HL-60 (cell line): Measurements from ENCODE around the gene SCFD1.

ENCODE experiments used
- DNase-seq, 2 experiments: peaks; one replicate each; pipeline ENCODE4 v3.0.0-alpha.2; 2010 to 2020; ENCODE audit warnings: low read depth in 1 of 2, low spot score in 1 of 2
- H3K27ac ChIP-seq: fragments of 250-450 bp; sonication (Bioruptor Pico); replicated peaks from 2 replicates; pipeline ENCODE4 v1.5.1; 2020; ENCODE audit warnings: mild to moderate bottlenecking, moderate library complexity
- H3K27me3 ChIP-seq: fragments of 250-450 bp; sonication (Bioruptor Pico); 2 replicates; pipeline ENCODE4 v1.5.1; 2021; ENCODE audit warnings: mild to moderate bottlenecking, moderate library complexity; ENCODE audit not compliant: insufficient read depth, poor library complexity, severe bottlenecking
- H3K4me3 ChIP-seq: replicated peaks from 2 replicates; pipeline ENCODE4 v1.5.1; 2011; ENCODE audit warnings: mild to moderate bottlenecking, control low read depth, low read length; ENCODE audit not compliant: insufficient read depth
- GABPA ChIP-seq: IDR thresholded peaks from 2 replicates; pipeline ENCODE4 v1.6.1; 2012; ENCODE audit warnings: low read depth
- POLR2AphosphoS5 ChIP-seq: IDR thresholded peaks from 2 replicates; pipeline ENCODE4 v1.6.1; 2012; ENCODE audit warnings: low read depth
- SPI1 ChIP-seq: IDR thresholded peaks from 2 replicates; pipeline ENCODE4 v1.6.1; 2012; ENCODE audit warnings: low read depth, mild to moderate bottlenecking, borderline replicate concordance
- TF ChIP-seq, protein P1 (sequence below): IDR thresholded peaks from 2 replicates; pipeline ENCODE4 v1.6.1; 2012; ENCODE audit warnings: low read depth; ENCODE audit not compliant: insufficient replicate concordance
- TF ChIP-seq, protein P2 (sequence below): IDR thresholded peaks from one replicate; pipeline ENCODE4 v1.5.1; 2011; ENCODE audit warnings: low read length, control low read depth, inconsistent platforms; ENCODE audit not compliant: insufficient read depth

SCFD1 gene

DNA sequence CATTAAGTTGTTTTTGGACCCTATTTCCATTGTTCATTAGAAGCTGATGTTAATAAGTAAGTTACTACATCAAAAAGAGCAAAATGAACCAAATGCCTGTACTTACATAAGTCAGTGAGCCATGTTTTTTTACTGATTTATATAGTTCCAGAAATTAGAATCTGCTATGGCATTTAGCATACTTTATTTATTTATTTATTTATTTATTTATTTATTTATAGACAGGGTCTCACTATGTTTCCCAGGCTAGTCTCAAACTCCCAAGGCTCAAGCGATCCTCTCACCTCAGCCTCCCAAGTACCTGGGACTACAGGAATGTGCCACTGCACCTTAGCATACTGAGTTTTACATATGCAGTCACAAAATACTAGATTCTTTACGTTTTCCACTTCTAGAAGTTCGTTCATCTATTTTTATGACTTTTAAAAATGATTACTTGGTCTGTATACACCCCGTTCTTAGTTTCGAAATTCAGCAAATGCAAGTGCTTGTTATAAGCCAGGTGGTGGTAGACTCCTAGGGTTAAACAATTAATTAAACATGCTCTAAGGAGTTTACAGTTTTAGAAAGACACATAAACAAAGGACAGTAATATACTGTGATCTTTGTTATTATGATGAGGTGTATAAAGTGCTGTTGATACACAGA, 69.8 kb downstream of the SCFD1 start:
- Histone ChIP-seq H3K4me3 (no peak overlapping the region), H3K27ac (no peak overlapping the region), H3K27me3 (no peaks in the 10 kb centered on the region)
- DNase-seq, result no peak
- TF ChIP-seq SPI1 (no peak), POLR2AphosphoS5 (no peak), GABPA (no peak)
- TF ChIP-seq, protein P1, sequence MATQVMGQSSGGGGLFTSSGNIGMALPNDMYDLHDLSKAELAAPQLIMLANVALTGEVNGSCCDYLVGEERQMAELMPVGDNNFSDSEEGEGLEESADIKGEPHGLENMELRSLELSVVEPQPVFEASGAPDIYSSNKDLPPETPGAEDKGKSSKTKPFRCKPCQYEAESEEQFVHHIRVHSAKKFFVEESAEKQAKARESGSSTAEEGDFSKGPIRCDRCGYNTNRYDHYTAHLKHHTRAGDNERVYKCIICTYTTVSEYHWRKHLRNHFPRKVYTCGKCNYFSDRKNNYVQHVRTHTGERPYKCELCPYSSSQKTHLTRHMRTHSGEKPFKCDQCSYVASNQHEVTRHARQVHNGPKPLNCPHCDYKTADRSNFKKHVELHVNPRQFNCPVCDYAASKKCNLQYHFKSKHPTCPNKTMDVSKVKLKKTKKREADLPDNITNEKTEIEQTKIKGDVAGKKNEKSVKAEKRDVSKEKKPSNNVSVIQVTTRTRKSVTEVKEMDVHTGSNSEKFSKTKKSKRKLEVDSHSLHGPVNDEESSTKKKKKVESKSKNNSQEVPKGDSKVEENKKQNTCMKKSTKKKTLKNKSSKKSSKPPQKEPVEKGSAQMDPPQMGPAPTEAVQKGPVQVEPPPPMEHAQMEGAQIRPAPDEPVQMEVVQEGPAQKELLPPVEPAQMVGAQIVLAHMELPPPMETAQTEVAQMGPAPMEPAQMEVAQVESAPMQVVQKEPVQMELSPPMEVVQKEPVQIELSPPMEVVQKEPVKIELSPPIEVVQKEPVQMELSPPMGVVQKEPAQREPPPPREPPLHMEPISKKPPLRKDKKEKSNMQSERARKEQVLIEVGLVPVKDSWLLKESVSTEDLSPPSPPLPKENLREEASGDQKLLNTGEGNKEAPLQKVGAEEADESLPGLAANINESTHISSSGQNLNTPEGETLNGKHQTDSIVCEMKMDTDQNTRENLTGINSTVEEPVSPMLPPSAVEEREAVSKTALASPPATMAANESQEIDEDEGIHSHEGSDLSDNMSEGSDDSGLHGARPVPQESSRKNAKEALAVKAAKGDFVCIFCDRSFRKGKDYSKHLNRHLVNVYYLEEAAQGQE, result no peak
- TF ChIP-seq, protein P2, sequence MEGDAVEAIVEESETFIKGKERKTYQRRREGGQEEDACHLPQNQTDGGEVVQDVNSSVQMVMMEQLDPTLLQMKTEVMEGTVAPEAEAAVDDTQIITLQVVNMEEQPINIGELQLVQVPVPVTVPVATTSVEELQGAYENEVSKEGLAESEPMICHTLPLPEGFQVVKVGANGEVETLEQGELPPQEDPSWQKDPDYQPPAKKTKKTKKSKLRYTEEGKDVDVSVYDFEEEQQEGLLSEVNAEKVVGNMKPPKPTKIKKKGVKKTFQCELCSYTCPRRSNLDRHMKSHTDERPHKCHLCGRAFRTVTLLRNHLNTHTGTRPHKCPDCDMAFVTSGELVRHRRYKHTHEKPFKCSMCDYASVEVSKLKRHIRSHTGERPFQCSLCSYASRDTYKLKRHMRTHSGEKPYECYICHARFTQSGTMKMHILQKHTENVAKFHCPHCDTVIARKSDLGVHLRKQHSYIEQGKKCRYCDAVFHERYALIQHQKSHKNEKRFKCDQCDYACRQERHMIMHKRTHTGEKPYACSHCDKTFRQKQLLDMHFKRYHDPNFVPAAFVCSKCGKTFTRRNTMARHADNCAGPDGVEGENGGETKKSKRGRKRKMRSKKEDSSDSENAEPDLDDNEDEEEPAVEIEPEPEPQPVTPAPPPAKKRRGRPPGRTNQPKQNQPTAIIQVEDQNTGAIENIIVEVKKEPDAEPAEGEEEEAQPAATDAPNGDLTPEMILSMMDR, result no peak

DNA sequence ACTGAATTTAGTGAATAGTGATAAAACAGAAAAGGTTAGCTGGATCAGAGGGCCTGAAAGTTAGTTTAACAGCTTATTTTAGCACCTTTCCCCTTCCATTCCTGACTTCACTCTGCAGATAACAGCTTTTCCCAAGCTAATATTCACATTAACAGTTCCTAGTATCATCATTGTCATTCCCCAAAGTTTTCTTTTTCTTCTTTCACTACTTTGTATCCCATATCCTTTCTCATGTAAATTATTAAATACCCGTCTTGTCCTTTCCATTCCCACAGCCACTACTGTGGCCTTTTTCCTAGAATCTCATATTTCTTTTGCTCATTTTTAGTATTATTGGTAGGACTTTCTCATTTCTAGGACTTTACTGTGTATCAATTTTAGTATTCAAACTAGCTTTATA, 70.5 kb downstream of the SCFD1 start:
- Histone ChIP-seq H3K27ac (no peak overlapping the region), H3K27me3 (no peaks in the 10 kb centered on the region), H3K4me3 (no peak overlapping the region)
- no peak for DNase-seq
- TF ChIP-seq POLR2AphosphoS5 (no peak), GABPA (no peak)
- TF ChIP-seq, protein P1, result no peak

DNA sequence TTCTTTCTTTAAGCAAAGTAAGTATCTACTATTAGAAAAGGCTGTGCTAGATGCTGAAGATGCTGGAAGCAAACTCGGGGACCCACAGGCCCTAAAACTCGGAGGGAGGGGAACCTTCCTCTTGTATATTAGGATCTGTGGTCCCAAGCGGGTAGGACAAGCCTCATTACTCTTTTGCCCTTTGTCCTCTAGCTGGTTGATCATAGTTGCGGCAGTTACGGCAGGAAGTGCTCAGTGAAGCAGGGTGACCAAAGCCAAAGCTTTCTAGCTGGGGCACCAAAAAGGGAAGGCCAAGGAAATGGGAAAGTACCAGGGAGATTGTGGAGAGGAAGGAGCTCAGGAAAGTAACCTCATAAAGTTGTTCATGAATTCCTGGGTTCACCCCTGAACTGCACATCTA, 76.3 kb downstream of the SCFD1 start:
- Histone ChIP-seq H3K27me3 (no peaks in the 10 kb centered on the region), H3K4me3 (no peak overlapping the region), H3K27ac (no peak overlapping the region)
- TF ChIP-seq POLR2AphosphoS5 (no peak), GABPA (no peak), SPI1 (no peak)
- TF ChIP-seq, protein P2, result no peak
- TF ChIP-seq, protein P1, result no peak
- no peak for DNase-seq
